Sigmoid colon (tissue), 7 donors: ENCODE data around the gene NOL3. TPM values are rescaled to one million over a fixed set of nuclear protein-coding genes. Genes with fewer than 3 reads are reported as not detected.

Source experiments
- DNase-seq: peaks from one replicate; pipeline ENCODE4 v3.0.0-alpha.2; 2019
- H3K27ac ChIP-seq, 4 donors: fragments of 200-600 bp; sonication (generic); one replicate each; pipeline ENCODE4 v1.5.1; 2016 to 2019; ENCODE audit warnings: mild to moderate bottlenecking in 1 of 4
- H3K27me3 ChIP-seq, 3 donors: fragments of 200-600 bp; sonication (generic); one replicate each; pipeline ENCODE4 v1.5.1; 2019; ENCODE audit warnings: mild to moderate bottlenecking in 1 of 3
- H3K36me3 ChIP-seq, 4 donors: fragments of 200-600 bp; sonication (generic); one replicate each; pipeline ENCODE4 v1.5.1; 2016 to 2019
- H3K4me1 ChIP-seq, 4 donors: fragments of 200-600 bp; sonication (generic); one replicate each; pipeline ENCODE4 v1.5.1; 2017 to 2019
- H3K4me3 ChIP-seq, 4 donors: fragments of 200-600 bp; sonication (generic); one replicate each; pipeline ENCODE4 v1.5.1; 2017 to 2019; ENCODE audit warnings: mild to moderate bottlenecking in 2 of 4, moderate library complexity in 1 of 4
- H3K9me3 ChIP-seq, 4 donors: fragments of 200-600 bp in 3 of 4; sonication (generic) in 3 of 4; one replicate each; pipeline versions ENCODE4 v1.5.1 to v1.6.1; 2013 to 2019
- CTCF ChIP-seq, 4 experiments: fragments of 450-650 bp in 3 of 4; fragments of 200-600 bp in 1 of 4; IDR thresholded peaks; one replicate each; pipeline ENCODE4 v1.5.1; 2016 to 2019; ENCODE audit warnings: antibody characterized with exemption in 4 of 4, mild to moderate bottlenecking in 3 of 4, moderate library complexity in 2 of 4
- EP300 ChIP-seq, 4 donors: sonication (generic); formaldehyde crosslinking; IDR thresholded peaks; one replicate each; pipeline ENCODE4 v1.6.1; 2017; ENCODE audit warnings: antibody characterized with exemption in 4 of 4
- POLR2A ChIP-seq, 2 donors: fragments of 450-650 bp; IDR thresholded peaks; one replicate each; pipeline ENCODE4 v1.6.1; 2016; ENCODE audit warnings: antibody characterized with exemption in 2 of 2, mild to moderate bottlenecking in 2 of 2, moderate library complexity in 2 of 2
- POLR2AphosphoS5 ChIP-seq, 4 donors: sonication (generic); formaldehyde crosslinking; IDR thresholded peaks; one replicate each; pipeline ENCODE4 v1.6.1; 2017; ENCODE audit warnings: antibody characterized with exemption in 4 of 4
- WGBS, 2 donors: extraction: QIAGEN DNeasy Blood & Tissue Kit; methylation state at CpG; one replicate each; pipeline ENCODE4 v1.1.7; 2013; 5-methylcytosine and 5-hydroxymethylcytosine counted together
- intact Hi-C: fragments of 100-400 bp; cut with DNase I; formaldehyde crosslinking; loops from one replicate; pipeline ENCODE4 v1.15.1; 2023
- polyA plus RNA-seq, 3 donors: library from polyadenylated mRNA; stranded (reverse); fragments of 200-250 nt; gene quantifications; one replicate each; pipeline ENCODE4 v1.2.3, GENCODE V29; 2013
- total RNA-seq, 4 donors: library from RNA; depleted of rRNA; stranded (reverse); fragments of >200 nt; gene quantifications; one replicate each; pipeline ENCODE4 v1.1.0, GENCODE V29; 2016
- donor health status: healthy with polysubstance abuse.
- donor health status: Bipolar disorder and iron deficiency.
- donor health status: healthy.

Gene NOL3
- total and polyA plus RNA-seq, 7 donors, result 12.7 to 36.7 (median 23.9) TPM

DNA sequence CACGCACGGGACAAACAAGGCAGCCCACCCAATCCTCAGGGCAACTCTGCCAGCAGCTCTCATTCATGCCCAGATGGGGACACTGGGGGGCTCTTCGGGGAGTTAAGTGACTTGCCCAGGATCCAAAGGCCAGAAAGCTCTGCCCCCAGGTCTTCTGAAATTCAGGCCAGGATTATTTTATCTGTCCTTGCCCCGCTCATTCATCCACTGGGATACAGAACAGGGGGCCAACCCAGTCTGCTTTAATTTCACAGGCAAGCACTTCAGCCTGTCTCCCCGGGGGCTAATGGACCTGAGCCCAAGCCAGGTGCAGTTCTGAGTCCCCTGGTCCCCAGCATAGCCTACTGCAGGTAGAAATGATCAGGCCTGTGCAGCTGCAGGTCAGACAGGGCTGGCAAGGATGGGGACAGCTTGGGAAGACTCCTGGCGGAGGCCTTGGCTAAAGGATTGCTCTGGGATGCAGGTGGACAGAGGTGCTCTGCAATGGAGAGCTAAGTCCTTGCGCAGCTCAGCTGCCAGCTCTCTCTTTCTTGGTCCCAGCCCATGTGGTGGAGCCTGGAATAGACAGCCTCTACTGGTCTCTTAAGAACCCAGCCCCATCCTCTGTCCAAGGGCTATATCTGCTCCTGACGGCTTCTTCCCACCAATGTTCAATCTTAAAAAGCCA is 18.8 kb upstream of the NOL3 start:
- Histone ChIP-seq H3K27me3 (peaks cover 0 to 29% (median 23%) of the 10 kb centered on the region in 3 donors), H3K9me3 (no peaks in the 10 kb centered on the region), H3K4me3 (peak overlapping the region in 3 of 4 donors; percentile 55 to 77 (median 72)), H3K4me1 (peaks cover 0 to 42% (median 35%) of the 10 kb centered on the region in 4 donors), H3K27ac (peak overlapping the region; percentile 81 to 96 (median 90)), H3K36me3 (peaks cover 0 to 25% (median 7%) of the 10 kb centered on the region in 4 donors)
- TF ChIP-seq EP300 (IDR thresholded peaks at IDR 0.05), result no peak
- TF ChIP-seq CTCF (IDR thresholded peaks at IDR 0.05), result no peak
- TF ChIP-seq POLR2A (IDR thresholded peaks at IDR 0.05), result no peak
- TF ChIP-seq POLR2AphosphoS5 (IDR thresholded peaks at IDR 0.05), result no peak
- intact Hi-C loops, result loop anchor here (10.0 kb wide), 1 partner anchor 257 kb away; no protein-coding TSS in a partner anchor
- DNase-seq, result no peak
- WGBS, 2 donors, result 43 to 62% methylated on average over 8 of the region's 8 CpGs

DNA sequence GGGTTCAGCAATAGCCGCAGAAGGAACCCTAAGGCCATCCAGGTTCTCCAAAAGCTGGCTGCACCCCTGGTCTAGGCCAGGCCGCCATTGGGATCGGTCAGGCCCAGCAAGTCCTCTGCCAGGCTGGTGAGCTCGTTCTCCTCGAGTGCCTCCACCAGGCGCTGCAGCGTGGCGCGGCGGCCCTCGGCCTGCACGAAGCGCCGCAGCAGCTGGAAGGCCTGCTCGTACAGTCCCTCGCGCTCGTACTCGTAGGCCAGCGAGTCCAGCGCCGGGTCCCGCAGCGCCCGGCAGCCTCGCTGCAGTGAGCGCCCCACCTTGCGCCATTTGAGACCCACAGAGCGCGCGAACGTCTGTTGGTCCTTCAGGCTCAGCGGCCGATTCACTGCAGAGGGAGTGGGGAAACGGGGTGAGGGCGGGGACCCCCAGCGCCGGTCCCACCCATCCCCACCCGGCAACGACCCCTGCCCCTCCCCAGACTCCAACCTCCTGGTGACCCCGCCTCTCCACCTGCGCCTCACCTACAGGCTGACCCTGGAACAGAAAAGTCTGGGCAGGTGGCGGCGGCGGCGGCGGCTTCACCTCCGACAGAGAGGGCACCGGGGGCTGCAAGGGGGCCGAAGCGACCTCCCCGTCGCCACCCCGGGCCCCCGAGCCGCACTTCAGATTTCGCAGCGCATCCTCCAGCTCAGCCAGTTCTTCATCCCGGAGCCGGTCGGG is 15.6 kb upstream of the NOL3 start:
- TF ChIP-seq POLR2A (IDR thresholded peaks at IDR 0.05) (no peak), EP300 (IDR thresholded peaks at IDR 0.05) (no peak), CTCF (IDR thresholded peaks at IDR 0.05) (no peak), POLR2AphosphoS5 (IDR thresholded peaks at IDR 0.05) (no peak)
- intact Hi-C loops, result loop anchor here (1.0 to 10.0 kb wide), 4 partner anchors 31 to 260 kb away; no protein-coding TSS in a partner anchor
- H3K4me3 ChIP-seq, result peak overlapping the region in 1 of 4 donors; percentile 20
- H3K4me1 ChIP-seq, result peaks cover 0 to 48% (median 42%) of the 10 kb centered on the region in 4 donors
- 40 to 55% methylated on average over 61 of the region's 61 CpGs for WGBS, 2 donors
- no peak overlapping the region for H3K27ac ChIP-seq
- peaks cover 0 to 26% (median 20%) of the 10 kb centered on the region in 3 donors for H3K27me3 ChIP-seq
- DNase-seq, result no peak
- H3K36me3 ChIP-seq, result no peaks in the 10 kb centered on the region
- H3K9me3 ChIP-seq, result no peaks in the 10 kb centered on the region

DNA sequence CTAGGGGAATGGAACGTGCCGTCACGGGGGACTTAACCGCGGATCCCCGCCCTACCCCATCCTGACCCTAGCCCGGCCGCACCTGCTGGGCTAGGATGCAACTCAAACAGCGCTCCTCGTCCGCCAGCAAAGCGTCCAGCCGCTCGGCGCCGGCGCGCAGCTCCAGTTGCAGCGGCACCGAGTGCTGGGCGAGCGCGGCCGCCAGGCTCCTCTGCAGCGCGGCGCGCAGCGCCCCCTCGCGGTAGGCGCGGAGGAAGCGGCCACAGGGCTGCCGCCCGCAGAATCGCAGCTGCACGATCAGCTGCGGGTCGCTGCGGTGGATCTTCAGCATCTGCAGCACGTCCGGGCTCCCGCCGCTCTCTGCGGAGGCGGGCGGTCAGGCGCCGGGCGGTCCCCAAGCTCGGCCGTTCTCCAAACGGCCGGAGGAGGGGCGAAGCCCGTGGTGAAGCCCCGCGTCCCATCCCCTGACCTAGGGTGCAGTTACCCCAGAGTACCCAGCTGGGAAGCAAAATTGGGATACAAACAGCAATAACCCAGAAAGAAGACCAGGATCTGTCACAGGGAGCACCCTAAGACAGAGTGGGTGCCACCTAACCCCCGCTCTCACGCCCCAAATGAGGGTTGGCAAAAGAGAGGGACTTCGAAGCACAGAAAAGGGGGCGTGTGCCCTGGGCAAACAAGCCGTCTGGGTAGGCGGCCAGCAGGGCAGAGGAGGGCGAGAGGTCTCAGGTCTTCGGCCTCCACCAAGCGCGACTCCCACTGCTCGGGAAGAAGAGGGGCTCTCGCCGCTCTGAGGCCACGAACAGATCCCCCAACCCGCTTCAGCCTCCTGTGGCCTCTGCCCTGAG is 14.8 kb upstream of the NOL3 start:
- intact Hi-C loops, result loop anchor here (1.0 to 10.0 kb wide), 4 partner anchors 30 to 261 kb away; no protein-coding TSS in a partner anchor
- peaks cover 0 to 45% (median 41%) of the 10 kb centered on the region in 4 donors for H3K4me1 ChIP-seq
- WGBS, 2 donors, result 7 to 14% methylated on average over 74 of the region's 74 CpGs
- no peaks in the 10 kb centered on the region for H3K36me3 ChIP-seq
- no peak overlapping the region for H3K27ac ChIP-seq
- no peaks in the 10 kb centered on the region for H3K9me3 ChIP-seq
- no peak for TF ChIP-seq POLR2AphosphoS5 (IDR thresholded peaks at IDR 0.05)
- peak; percentile 36 to 97 (median 74) for TF ChIP-seq CTCF (IDR thresholded peaks at IDR 0.05)
- H3K4me3 ChIP-seq, result peak overlapping the region in 1 of 4 donors; percentile 20
- peak; percentile 85 for DNase-seq
- H3K27me3 ChIP-seq, result peaks cover 0 to 18% (median 12%) of the 10 kb centered on the region in 3 donors

DNA sequence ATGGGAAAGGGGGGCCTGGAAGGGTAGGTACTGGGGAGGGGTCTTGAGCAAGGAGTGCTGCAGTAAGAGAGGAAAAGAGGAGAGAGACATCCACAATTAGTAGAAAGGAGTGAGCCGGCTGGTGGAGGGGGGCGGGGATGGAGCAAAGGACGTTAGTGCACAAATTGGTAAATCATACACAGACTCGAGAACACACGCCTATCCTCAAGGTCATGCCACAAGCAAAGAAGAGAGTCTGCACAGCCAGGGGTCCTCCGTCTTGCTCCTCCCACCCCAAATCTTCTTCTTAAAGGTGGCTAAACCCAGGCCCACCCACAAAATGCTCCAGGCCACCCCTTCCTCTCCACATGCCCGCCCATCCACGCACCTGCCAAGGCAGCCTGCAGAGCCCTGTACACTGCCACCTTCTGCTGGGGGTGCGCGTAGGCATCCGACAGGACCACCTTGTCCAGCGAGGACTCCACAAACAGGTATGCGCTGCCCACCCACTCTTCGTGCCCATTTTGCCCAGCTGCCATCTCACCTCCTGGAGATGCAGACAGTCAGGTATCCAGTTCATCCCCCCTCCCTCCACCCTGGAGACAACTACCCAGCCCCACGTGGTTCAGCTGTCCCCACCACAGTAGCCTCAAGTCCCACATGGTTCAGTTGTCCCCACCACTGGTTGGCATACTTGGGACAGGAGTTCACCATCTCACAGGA is 14.0 kb upstream of the NOL3 start:
- Histone ChIP-seq H3K4me3 (no peak overlapping the region), H3K4me1 (peaks cover 0 to 45% (median 40%) of the 10 kb centered on the region in 4 donors), H3K9me3 (no peaks in the 10 kb centered on the region), H3K27me3 (peaks cover 0 to 22% (median 9%) of the 10 kb centered on the region in 3 donors), H3K36me3 (no peaks in the 10 kb centered on the region), H3K27ac (no peak overlapping the region)
- peak; percentile 62 for DNase-seq
- 44 to 68% methylated on average over 15 of the region's 15 CpGs for WGBS, 2 donors
- TF ChIP-seq EP300 (IDR thresholded peaks at IDR 0.05) (no peak), CTCF (IDR thresholded peaks at IDR 0.05) (no peak), POLR2AphosphoS5 (IDR thresholded peaks at IDR 0.05) (no peak), POLR2A (IDR thresholded peaks at IDR 0.05) (no peak)
- intact Hi-C loops, result loop anchor here (5.0 to 10.0 kb wide), 2 partner anchors 44 to 261 kb away; no protein-coding TSS in a partner anchor
